ENCODE data around the gene ZNF441. TPM values are rescaled to one million over a fixed set of nuclear protein-coding genes. Genes with fewer than 3 reads are reported as not detected.

Gene ZNF441
- total and polyA plus RNA-seq, 2 of the 13 experiments (the other 11 are each of a cell fraction or from before 2014, with no cell fraction given), result 2.8 to 10.0 TPM

GRCh38 chr19:11776669-11777068, 9.9 kb downstream of the ZNF441 start (continued):
- TF ChIP-seq ZNF687 (CRISPR knock-in tag; IDR thresholded peaks at IDR 0.05), result peak; percentile 38
- TF ChIP-seq CBX5 (CRISPR knock-in tag; IDR thresholded peaks at IDR 0.05; ENCODE audit: borderline replicate concordance), result peak; percentile 30; the same call in 1 of the 2 replicates
- peak; percentile 65 for TF ChIP-seq HOXA3 (CRISPR knock-in tag; IDR thresholded peaks at IDR 0.05)
- peak; percentile 53; the same call in 1 of the 2 replicates for TF ChIP-seq KDM6A (CRISPR knock-in tag; IDR thresholded peaks at IDR 0.05; ENCODE audit: low read depth)
- TF ChIP-seq HMGXB4 (CRISPR knock-in tag; IDR thresholded peaks at IDR 0.05; ENCODE audit: borderline replicate concordance in 1 of 2, low read depth in 1 of 2), result 0 out of 4 replicates have a peak, but pooled peaks of 1 of the 2 experiments have one; percentile 26
- 0 out of 2 replicates have a peak, but pooled peaks have one; percentile 19 for TF ChIP-seq HMG20B (CRISPR knock-in tag; conservative IDR thresholded peaks at IDR 0.05)
- peak; percentile 84; the same call in 1 of the 2 replicates for TF ChIP-seq SP5 (CRISPR knock-in tag; IDR thresholded peaks at IDR 0.05; ENCODE audit: borderline replicate concordance, low read depth)
- 0 out of 2 replicates have a peak, but pooled peaks have one; percentile 40 for TF ChIP-seq ZNF792 (CRISPR knock-in tag; IDR thresholded peaks at IDR 0.05)
- peak; percentile 41 for TF ChIP-seq HDAC1 (CRISPR knock-in tag; IDR thresholded peaks at IDR 0.05)
- 0 out of 2 replicates have a peak, but pooled peaks have one; percentile 32 for TF ChIP-seq HOMEZ (CRISPR knock-in tag; IDR thresholded peaks at IDR 0.05; ENCODE audit: low read depth)
- 0 out of 2 replicates have a peak, but pooled peaks have one; percentile 17 for TF ChIP-seq KDM2A (CRISPR knock-in tag; IDR thresholded peaks at IDR 0.05; ENCODE audit: borderline replicate concordance, low read depth)
- TF ChIP-seq MIER2 (CRISPR knock-in tag; IDR thresholded peaks at IDR 0.05), result 0 out of 2 replicates have a peak, but pooled peaks have one; percentile 36
- peak; percentile 46; the same call in 1 of the 2 replicates for TF ChIP-seq RCOR2 (CRISPR knock-in tag; IDR thresholded peaks at IDR 0.05)
- TF ChIP-seq ZGPAT (CRISPR knock-in tag; IDR thresholded peaks at IDR 0.05), result peak; percentile 76
- TF ChIP-seq DMAP1 (CRISPR knock-in tag; IDR thresholded peaks at IDR 0.05), result peak; percentile 30; the same call in 1 of the 2 replicates
- TF ChIP-seq PHF21A (CRISPR knock-in tag; IDR thresholded peaks at IDR 0.05), result peak; percentile 81; the same call in 1 of the 2 replicates
- peak; percentile 86 for TF ChIP-seq PAXIP1 (CRISPR knock-in tag; conservative IDR thresholded peaks at IDR 0.05)

Data from HepG2 (cell line).